Keratinocyte (primary cell): ENCODE results near the gene TMTC4.

ENCODE experiments used
- CTCF ChIP-seq, 3 experiments: IDR thresholded peaks in 1 of 3; conservative IDR thresholded peaks in 1 of 3; optimal IDR thresholded peaks in 1 of 3; 2 replicates in 2 of 3; 3 replicates in 1 of 3; pipeline versions ENCODE3 to v1.5.1; 2011; ENCODE audit warnings: low read length in 3 of 3, mild to moderate bottlenecking in 3 of 3, moderate library complexity in 2 of 3, control low read depth in 1 of 3, inconsistent platforms in 1 of 3; ENCODE audit not compliant: insufficient read depth in 2 of 3; ENCODE audit errors: extremely low read depth in 1 of 3
- EZH2 ChIP-seq: IDR thresholded peaks from one replicate; pipeline ENCODE4 v1.6.1; 2012; ENCODE audit warnings: inconsistent platforms, mild to moderate bottlenecking, low read length, moderate library complexity

GRCh38 chr13:100594731-100595130 lies 79.9 kb downstream of the TMTC4 start:
- no peak for TF ChIP-seq EZH2
- peak; percentile 56 to 61 (median 58) for TF ChIP-seq CTCF (optimal IDR thresholded peaks at IDR 0.05 in 1 of 3, IDR thresholded peaks at IDR 0.05 in 1 of 3, conservative IDR thresholded peaks at IDR 0.05 in 1 of 3; ENCODE audit: extremely low read depth in 1 of 3, insufficient read depth in 2 of 3, low read length in 3 of 3)
